IMR-90 (cell line): Measurements from ENCODE around the gene CBL. TPM values are rescaled to one million over a fixed set of nuclear protein-coding genes. Genes with fewer than 3 reads are reported as not detected.

Source experiments
- ATAC-seq: fragments of 200-7000 bp; cut with Tn5 transposase; 2 replicates; pipeline ENCODE4 v1.9.1; 2020; ENCODE audit warnings: low read depth, mild to moderate bottlenecking, moderate library complexity
- BruUV-seq: library from RNA; stranded (reverse); fragments of 400-500 nt; replicated peaks from 2 replicates; lab custom pipeline; 2021; lab: Mats Ljungman, UMichigan
- CTCF ChIA-PET: fragments of 300-600 bp; formaldehyde crosslinking; extraction: SDS; loops from one replicate; lab custom pipeline; 2021; ENCODE audit warnings: antibody characterized with exemption; lab: Yijun Ruan, JAX
- POLR2A ChIA-PET: fragments of 300-600 bp; sonication (Branson Sonifier 250); formaldehyde crosslinking; loops from one replicate; lab custom pipeline; 2022; ENCODE audit warnings: antibody characterized with exemption; ENCODE audit not compliant: unreplicated experiment; lab: Charles Lee
- DNase-seq: peaks from one replicate; pipeline ENCODE4 v3.0.0; 2013
- H2AFZ ChIP-seq: replicated peaks from 2 replicates; pipeline ENCODE3; 2013; ENCODE audit warnings: low read length, mild to moderate bottlenecking; ENCODE audit not compliant: poor library complexity
- H2AK5ac ChIP-seq: 2 replicates; pipeline ENCODE4 v1.6.1; 2013; ENCODE audit warnings: low read depth, low read length, inconsistent platforms
- H2AK9ac ChIP-seq: replicated peaks from 2 replicates; pipeline ENCODE3; 2013; ENCODE audit warnings: mild to moderate bottlenecking, low read depth, low read length, moderate library complexity; ENCODE audit not compliant: poor library complexity
- H2BK120ac ChIP-seq: 2 replicates; pipeline ENCODE4 v1.6.1; 2013; ENCODE audit warnings: low read depth, low read length, inconsistent platforms
- H2BK15ac ChIP-seq: 3 replicates; pipeline ENCODE4 v1.6.1; 2013; ENCODE audit warnings: low read depth, low read length, inconsistent platforms
- H2BK20ac ChIP-seq: 2 replicates; pipeline ENCODE4 v1.6.1; 2013; ENCODE audit warnings: low read depth, mild to moderate bottlenecking, inconsistent platforms, low read length, moderate library complexity
- H2BK5ac ChIP-seq: 2 replicates; pipeline ENCODE4 v1.6.1; 2013; ENCODE audit warnings: mild to moderate bottlenecking, low read depth, low read length, inconsistent platforms; ENCODE audit not compliant: poor library complexity, severe bottlenecking
- H3K14ac ChIP-seq: replicated peaks from 2 replicates; pipeline ENCODE4 v1.6.1; 2013; ENCODE audit warnings: low read depth, low read length, inconsistent platforms
- H3K18ac ChIP-seq: 2 replicates; pipeline ENCODE4 v1.6.1; 2013; ENCODE audit warnings: low read depth, low read length, control low read depth
- H3K23ac ChIP-seq: 2 replicates; pipeline ENCODE4 v1.6.1; 2013; ENCODE audit warnings: low read depth, low read length, inconsistent platforms
- H3K27ac ChIP-seq: 2 replicates; pipeline ENCODE4 v1.5.1; 2013; ENCODE audit warnings: mild to moderate bottlenecking, control low read depth, low read length; ENCODE audit not compliant: insufficient read depth
- H3K27me3 ChIP-seq: 2 replicates; pipeline ENCODE4 v1.6.1; 2013; ENCODE audit warnings: low read length; ENCODE audit not compliant: control insufficient read depth, insufficient read depth
- H3K36me3 ChIP-seq: 2 replicates; pipeline ENCODE4 v1.6.1; 2013; ENCODE audit warnings: low read length, mixed read lengths; ENCODE audit not compliant: control insufficient read depth, insufficient read depth
- H3K4ac ChIP-seq: 2 replicates; pipeline ENCODE4 v1.6.1; 2013; ENCODE audit warnings: low read depth, low read length, inconsistent platforms
- H3K4me1 ChIP-seq: 2 replicates; pipeline ENCODE4 v1.6.1; 2013; ENCODE audit warnings: low read length, mixed read lengths; ENCODE audit not compliant: control insufficient read depth, insufficient read depth
- H3K4me2 ChIP-seq: 2 replicates; pipeline ENCODE4 v1.6.1; 2013; ENCODE audit warnings: low read depth, mild to moderate bottlenecking, control low read depth, low read length, moderate library complexity
- H3K4me3 ChIP-seq: 2 replicates; pipeline ENCODE4 v1.5.1; 2013; ENCODE audit warnings: low read depth, mild to moderate bottlenecking, control low read depth, low read length, moderate library complexity; ENCODE audit not compliant: insufficient read depth
- H3K56ac ChIP-seq: 2 replicates; pipeline ENCODE4 v1.6.1; 2013; ENCODE audit warnings: low read length, inconsistent platforms; ENCODE audit not compliant: insufficient read depth; ENCODE audit errors: extremely low read depth
- H3K79me1 ChIP-seq, 2 experiments: 2 replicates each; pipeline ENCODE4 v1.6.1; 2013; ENCODE audit warnings: low read length in 2 of 2, inconsistent platforms in 1 of 2, low read depth in 1 of 2
- H3K9ac ChIP-seq: 2 replicates; pipeline ENCODE4 v1.6.1; 2013; ENCODE audit warnings: low read depth, low read length, control low read depth
- H3K9me1 ChIP-seq: 2 replicates; pipeline ENCODE4 v1.6.1; 2013; ENCODE audit warnings: low read length, inconsistent platforms; ENCODE audit not compliant: insufficient read depth
- H3K9me3 ChIP-seq: 2 replicates; pipeline ENCODE4 v1.6.1; 2013; ENCODE audit warnings: low read length; ENCODE audit not compliant: control insufficient read depth, insufficient read depth
- H4K20me1 ChIP-seq: 2 replicates; pipeline ENCODE4 v1.6.1; 2013; ENCODE audit warnings: low read length, inconsistent platforms; ENCODE audit not compliant: insufficient read depth
- H4K5ac ChIP-seq: 2 replicates; pipeline ENCODE4 v1.6.1; 2013; ENCODE audit warnings: mild to moderate bottlenecking, low read depth, low read length, control low read depth
- H4K8ac ChIP-seq, 2 experiments: 2 replicates each; pipeline ENCODE4 v1.6.1; 2013; ENCODE audit warnings: low read depth in 2 of 2, low read length in 2 of 2, control low read depth in 1 of 2, inconsistent platforms in 1 of 2
- H4K91ac ChIP-seq: 2 replicates; pipeline ENCODE4 v1.6.1; 2013; ENCODE audit warnings: low read depth, low read length, inconsistent platforms; ENCODE audit not compliant: insufficient read depth
- BHLHE40 ChIP-seq: fragments of 150-350 bp; IDR thresholded peaks from 2 replicates; pipeline ENCODE4 v1.6.1; 2016; ENCODE audit warnings: mild to moderate bottlenecking, low read depth, low read length
- CEBPB ChIP-seq: IDR thresholded peaks from 2 replicates; pipeline ENCODE4 v1.6.1; 2012; ENCODE audit warnings: low read depth, low read length, improper control_type of control experiment
- CHD1 ChIP-seq: IDR thresholded peaks from 2 replicates; pipeline ENCODE4 v1.6.1; 2012; ENCODE audit warnings: low read depth, low read length, improper control_type of control experiment
- CTCF ChIP-seq: conservative IDR thresholded peaks from 2 replicates; pipeline ENCODE4 v1.5.1; 2012; ENCODE audit warnings: mild to moderate bottlenecking, low read depth, low read length, improper control_type of control experiment
- ELK1 ChIP-seq: fragments of 150-350 bp; IDR thresholded peaks from 2 replicates; pipeline ENCODE4 v1.6.1; 2016; ENCODE audit warnings: low read depth, mild to moderate bottlenecking, low read length, moderate library complexity, borderline replicate concordance
- FOS ChIP-seq: fragments of 150-350 bp; IDR thresholded peaks from 2 replicates; pipeline ENCODE4 v1.6.1; 2016; ENCODE audit warnings: low read depth, low read length
- MAFK ChIP-seq: IDR thresholded peaks from 2 replicates; pipeline ENCODE4 v1.6.1; 2012; ENCODE audit warnings: low read depth, low read length, improper control_type of control experiment
- MAZ ChIP-seq: IDR thresholded peaks from 2 replicates; pipeline ENCODE4 v1.6.1; 2012; ENCODE audit warnings: low read depth, mild to moderate bottlenecking, low read length, improper control_type of control experiment, moderate library complexity, borderline replicate concordance
- MXI1 ChIP-seq: IDR thresholded peaks from 2 replicates; pipeline ENCODE4 v1.6.1; 2012; ENCODE audit warnings: low read depth, mild to moderate bottlenecking, low read length, moderate library complexity, borderline replicate concordance
- NFE2L2 ChIP-seq: fragments of 150-350 bp; IDR thresholded peaks from 2 replicates; pipeline ENCODE4 v1.6.1; 2016; ENCODE audit warnings: low read depth, mild to moderate bottlenecking, low read length
- POLR2A ChIP-seq: IDR thresholded peaks from 2 replicates; pipeline ENCODE4 v1.6.1; 2012; ENCODE audit warnings: mild to moderate bottlenecking, low read depth, low read length
- RAD21 ChIP-seq: IDR thresholded peaks from 2 replicates; pipeline ENCODE4 v1.6.1; 2012; ENCODE audit warnings: low read length, improper control_type of control experiment
- RCOR1 ChIP-seq: IDR thresholded peaks from 2 replicates; pipeline ENCODE4 v1.6.1; 2012; ENCODE audit warnings: mild to moderate bottlenecking, low read length, improper control_type of control experiment; ENCODE audit not compliant: insufficient replicate concordance
- RFX5 ChIP-seq: IDR thresholded peaks from 2 replicates; pipeline ENCODE4 v1.8.0; 2012; ENCODE audit warnings: low read depth, mild to moderate bottlenecking, low read length, moderate library complexity
- SMC3 ChIP-seq: fragments of 150-350 bp; IDR thresholded peaks from 2 replicates; pipeline ENCODE4 v1.6.1; 2016; ENCODE audit warnings: low read depth, mild to moderate bottlenecking, antibody characterized with exemption, low read length, moderate library complexity
- USF2 ChIP-seq: fragments of 150-350 bp; IDR thresholded peaks from 2 replicates; pipeline ENCODE4 v1.6.1; 2017; ENCODE audit warnings: mild to moderate bottlenecking, antibody characterized with exemption, low read length, low read depth
- WGBS, 2 experiments: methylation state at CpG; one replicate each; pipeline versions ENCODE4 v1.1.5 to v1.1.7; 2013; ENCODE audit warnings: missing lambda C conversion rate in 2 of 2; ENCODE audit not compliant: insufficient read length in 1 of 2; ENCODE audit errors: extremely low coverage in 2 of 2; 5-methylcytosine and 5-hydroxymethylcytosine counted together
- dilution Hi-C: fragments of 300-500 bp; cut with HindIII; formaldehyde crosslinking; loops from one replicate; pipeline ENCODE4 v1.14.3; 2018; ENCODE audit warnings: low sequenced_read_pairs; ENCODE audit not compliant: unreplicated experiment
- in situ Hi-C: fragments of 300-500 bp; cut with MboI; formaldehyde crosslinking; loops from 3 replicates; pipeline ENCODE4 v1.14.3; 2019; ENCODE audit warnings: low sequenced_read_pairs, inconsistent platforms, mixed read lengths
- intact Hi-C: fragments of 100-400 bp; cut with micrococcal nuclease; formaldehyde crosslinking; loops from 2 replicates; pipeline ENCODE4 v1.10.0; 2022
- polyA plus RNA-seq, 3 experiments: library from polyadenylated mRNA; depleted of rRNA; stranded (reverse); fragments of >200 nt; gene quantifications; 2 replicates each; pipeline ENCODE4 v1.2.3, GENCODE V29; 2012; ENCODE audit warnings: low replicate concordance in 1 of 3
- total RNA-seq: library from RNA; depleted of rRNA; stranded (reverse); fragments of >200 nt; gene quantifications from 2 replicates; pipeline ENCODE4 v1.2.3, GENCODE V29; 2012

The CBL gene
- total and polyA plus RNA-seq, 2 of the 4 experiments (the other 2 are of a cell fraction): 6.1 to 11.8 TPM

GRCh38 chr11:119352857-119353260 lies 146.7 kb downstream of the CBL start:
- peak overlapping the region; percentile 15 for H2AK9ac ChIP-seq
- H4K20me1 ChIP-seq: no peaks in the 10 kb centered on the region
- H3K4me2 ChIP-seq: no peak overlapping the region
- H3K9me1 ChIP-seq: no peaks in the 10 kb centered on the region
- no peak overlapping the region for H2BK5ac ChIP-seq
- in situ Hi-C loops (loop anchor here (25.0 kb wide), 1 partner anchor 759 kb away; no protein-coding TSS in a partner anchor), dilution Hi-C loops (no loop called here), intact Hi-C loops (no loop called here)
- no peak overlapping the region for H2AK5ac ChIP-seq
- no peak overlapping the region for H3K9ac ChIP-seq
- peaks cover 18% of the 10 kb centered on the region for H3K27me3 ChIP-seq
- H3K4me1 ChIP-seq: no peaks in the 10 kb centered on the region
- H3K36me3 ChIP-seq: no peaks in the 10 kb centered on the region
- H2BK120ac ChIP-seq: no peak overlapping the region
- 0% methylated on average over 2 of the region's 4 CpGs; no CpG with 5 or more reads in 1 of the 2 experiments for WGBS, 2 experiments
- no peak overlapping the region for H2BK20ac ChIP-seq
- H2BK15ac ChIP-seq: no peak overlapping the region
- H3K56ac ChIP-seq: no peak overlapping the region
- H3K23ac ChIP-seq: no peak overlapping the region
- H3K79me1 ChIP-seq: no peaks in the 10 kb centered on the region
- no peak overlapping the region for H3K14ac ChIP-seq
- POLR2A ChIA-PET: no interaction called here
- DNase-seq (no peak), ATAC-seq (no peak)
- no peak overlapping the region for H2AFZ ChIP-seq
- H4K5ac ChIP-seq: no peak overlapping the region
- no peak for TF ChIP-seq RAD21
- TF ChIP-seq CHD1: no peak
- no peak for TF ChIP-seq BHLHE40
- TF ChIP-seq SMC3: no peak
- no peak for TF ChIP-seq NFE2L2
- TF ChIP-seq MXI1: no peak
- TF ChIP-seq FOS: no peak
- TF ChIP-seq ELK1: no peak
- TF ChIP-seq CEBPB: no peak
- TF ChIP-seq MAFK: no peak
- no peak for TF ChIP-seq USF2
- TF ChIP-seq CTCF: no peak
- TF ChIP-seq POLR2A: no peak
- TF ChIP-seq RCOR1: no peak
- TF ChIP-seq RFX5: no peak
- TF ChIP-seq MAZ: no peak
- H3K18ac ChIP-seq: no peak overlapping the region
- H3K27ac ChIP-seq: no peak overlapping the region
- no peak overlapping the region for H4K8ac ChIP-seq
- H3K4me3 ChIP-seq: no peak overlapping the region
- CTCF ChIA-PET: interaction anchor here (0.6 kb wide), 1 partner anchor 122 kb away, joined by 4 read pairs; no protein-coding TSS in a partner anchor
- no peak overlapping the region for H4K91ac ChIP-seq
- H3K9me3 ChIP-seq: no peaks in the 10 kb centered on the region
- H3K4ac ChIP-seq: no peak overlapping the region
- no TSS peak for BruUV-seq
